Spleen (tissue), 11 donors: ENCODE results near the gene GARNL3. TPM values are rescaled to one million over a fixed set of nuclear protein-coding genes. Genes with fewer than 3 reads are reported as not detected.

ENCODE experiments used
- DNase-seq: peaks from one replicate; pipeline ENCODE4 v3.0.0-alpha.2; 2020
- H3K27ac ChIP-seq, 8 donors: fragments of 200-600 bp; sonication (generic) in 7 of 8; 1 replicate in 4 of 8; 2 replicates in 4 of 8; pipeline versions ENCODE4 v1.5.0 to v1.8.0; 2016 to 2021; ENCODE audit warnings: inconsistent platforms in 4 of 8, mild to moderate bottlenecking in 4 of 8, moderate library complexity in 1 of 8
- H3K27me3 ChIP-seq, 7 donors: fragments of 200-600 bp; sonication (generic) in 6 of 7; replicated peaks in 1 of 7; 1 replicate in 4 of 7; 2 replicates in 3 of 7; pipeline versions ENCODE4 v1.5.0 to v1.8.0; 2016 to 2021; ENCODE audit warnings: inconsistent platforms in 3 of 7, mild to moderate bottlenecking in 1 of 7
- H3K36me3 ChIP-seq, 6 donors: fragments of 200-600 bp; sonication (generic) in 5 of 6; 1 replicate in 4 of 6; 2 replicates in 2 of 6; pipeline versions ENCODE4 v1.5.0 to v1.8.0; 2016 to 2021; ENCODE audit warnings: inconsistent platforms in 2 of 6
- H3K4me1 ChIP-seq, 6 donors: fragments of 200-600 bp; sonication (generic) in 5 of 6; 1 replicate in 3 of 6; 2 replicates in 3 of 6; pipeline versions ENCODE4 v1.5.0 to v1.8.0; 2016 to 2021; ENCODE audit warnings: inconsistent platforms in 3 of 6
- H3K4me3 ChIP-seq, 8 donors: fragments of 200-600 bp; sonication (generic) in 7 of 8; 1 replicate in 4 of 8; 2 replicates in 4 of 8; pipeline versions ENCODE4 v1.5.0 to v1.8.0; 2016 to 2021; ENCODE audit warnings: inconsistent platforms in 4 of 8, mild to moderate bottlenecking in 4 of 8, moderate library complexity in 2 of 8
- H3K9me3 ChIP-seq, 8 donors: fragments of 200-600 bp; sonication (generic) in 7 of 8; 1 replicate in 4 of 8; 2 replicates in 4 of 8; pipeline versions ENCODE4 v1.5.0 to v1.8.0; 2016 to 2021; ENCODE audit warnings: inconsistent platforms in 4 of 8
- POLR2A ChIP-seq, 3 donors: fragments of 450-650 bp; IDR thresholded peaks; one replicate each; pipeline ENCODE4 v1.5.1; 2017; ENCODE audit warnings: antibody characterized with exemption in 3 of 3, mild to moderate bottlenecking in 1 of 3
- POLR2AphosphoS5 ChIP-seq, 3 donors: sonication (generic); formaldehyde crosslinking; IDR thresholded peaks; one replicate each; pipeline ENCODE4 v1.5.1; 2017; ENCODE audit warnings: antibody characterized with exemption in 3 of 3
- WGBS, 5 donors: extraction: QIAGEN DNeasy Blood & Tissue Kit in 3 of 5; methylation state at CpG; one replicate each; pipeline versions ENCODE4 v1.1.5 to v1.1.7; 2013 to 2018; 5-methylcytosine and 5-hydroxymethylcytosine counted together
- intact Hi-C: fragments of 100-400 bp; cut with DNase I; formaldehyde crosslinking; loops from one replicate; pipeline ENCODE4 v1.15.0; 2023; ENCODE audit warnings: low total_unique reads
- polyA plus RNA-seq, 3 donors: library from polyadenylated mRNA; stranded (reverse); fragments of 200-250 nt; gene quantifications; one replicate each; pipeline ENCODE4 v1.2.1, GENCODE V29; 2013
- total RNA-seq, 7 donors: library from RNA; depleted of rRNA in 3 of 7; stranded (reverse); fragments of >200 nt in 3 of 7; fragmentation: NEBNext Ultra II Directional in 4 of 7; extraction: Animal tissue kit (Norgen Biotek cat#: 25700) in 4 of 7; gene quantifications; one replicate each; pipeline versions ENCODE4 v1.1.0 to v1.2.1, GENCODE V29; 2016 to 2021
- TF ChIP-seq, protein P1 (sequence below), 11 experiments: fragments of 200-600 bp in 7 of 11; fragments of 450-650 bp in 4 of 11; sonication (generic) in 4 of 11; IDR thresholded peaks in 8 of 11; conservative IDR thresholded peaks in 3 of 11; 1 replicate in 7 of 11; 2 replicates in 4 of 11; pipeline versions ENCODE4 v1.4.0 to v1.8.0; 2016 to 2021; ENCODE audit warnings: antibody characterized with exemption in 11 of 11, inconsistent platforms in 4 of 11, mild to moderate bottlenecking in 1 of 11
- donor health status: healthy with polysubstance abuse.
- donor health status: DM: no; HTN: no; CAD: no; lungs with moderate emphysema.
- donor health status: DM: no; HTN: no; CAD: no.
- donor health status: Bipolar disorder and iron deficiency.
- donor health status: healthy.
- donor health status: DM: no; HTN: no; CAD: no.
- donor health status: DM: yes; HTN: yes; CAD: no.

The GARNL3 gene
- total and polyA plus RNA-seq, 10 donors = 2.1 to 14.7 (median 10.0) TPM

DNA sequence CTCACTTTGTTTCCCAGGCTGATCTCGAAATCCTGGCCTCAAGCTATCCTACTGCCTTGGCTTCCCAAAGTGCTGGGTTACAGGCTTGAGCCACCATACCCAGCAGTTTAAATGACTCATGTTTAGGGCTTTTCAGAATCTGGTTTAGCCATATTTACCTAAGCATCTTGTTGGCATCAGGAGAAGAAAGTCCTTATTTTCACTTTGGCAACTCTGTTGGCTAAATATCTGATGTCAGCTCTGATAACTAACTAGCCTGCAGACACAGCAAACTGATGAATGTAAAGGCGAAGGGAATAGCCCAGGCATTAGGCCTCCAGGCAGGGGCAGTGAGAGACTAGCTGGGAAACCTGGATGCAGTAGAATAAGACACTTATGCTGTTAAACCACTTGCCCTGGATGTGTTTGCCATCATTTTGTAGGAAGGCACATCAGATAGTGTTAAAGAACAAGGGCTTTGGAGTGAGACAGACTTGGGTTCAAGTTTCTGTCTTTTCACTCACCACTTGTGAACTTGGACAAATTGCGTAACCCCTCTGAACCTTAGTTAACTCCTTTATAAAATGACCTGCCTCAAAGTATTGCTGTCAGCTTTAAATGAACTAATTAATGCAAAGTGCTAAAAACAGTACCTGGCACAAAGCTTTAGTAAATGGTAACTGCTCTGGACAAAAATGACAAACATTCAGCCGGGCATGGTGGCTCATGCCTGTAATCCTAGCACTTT lies 34.7 kb upstream of the GARNL3 start:
- intact Hi-C loops = loop anchor here (10.0 kb wide), 1 partner anchor 165 kb away; the partner anchor contains the start of gene SLC2A8
- Histone ChIP-seq H3K36me3 (no peaks in the 10 kb centered on the region), H3K27me3 (peaks cover 0 to 16% (median 0%) of the 10 kb centered on the region in 7 donors), H3K27ac (no peak overlapping the region), H3K9me3 (no peaks in the 10 kb centered on the region), H3K4me1 (peaks cover 0 to 16% (median 11%) of the 10 kb centered on the region in 6 donors), H3K4me3 (no peak overlapping the region)
- DNase-seq = no peak
- WGBS, 5 donors = 87 to 98% (median 93%) methylated on average over 4 of the region's 4 CpGs
- no peak for TF ChIP-seq POLR2AphosphoS5 (IDR thresholded peaks at IDR 0.05)
- no peak for TF ChIP-seq POLR2A (IDR thresholded peaks at IDR 0.05)
- TF ChIP-seq, protein P1, sequence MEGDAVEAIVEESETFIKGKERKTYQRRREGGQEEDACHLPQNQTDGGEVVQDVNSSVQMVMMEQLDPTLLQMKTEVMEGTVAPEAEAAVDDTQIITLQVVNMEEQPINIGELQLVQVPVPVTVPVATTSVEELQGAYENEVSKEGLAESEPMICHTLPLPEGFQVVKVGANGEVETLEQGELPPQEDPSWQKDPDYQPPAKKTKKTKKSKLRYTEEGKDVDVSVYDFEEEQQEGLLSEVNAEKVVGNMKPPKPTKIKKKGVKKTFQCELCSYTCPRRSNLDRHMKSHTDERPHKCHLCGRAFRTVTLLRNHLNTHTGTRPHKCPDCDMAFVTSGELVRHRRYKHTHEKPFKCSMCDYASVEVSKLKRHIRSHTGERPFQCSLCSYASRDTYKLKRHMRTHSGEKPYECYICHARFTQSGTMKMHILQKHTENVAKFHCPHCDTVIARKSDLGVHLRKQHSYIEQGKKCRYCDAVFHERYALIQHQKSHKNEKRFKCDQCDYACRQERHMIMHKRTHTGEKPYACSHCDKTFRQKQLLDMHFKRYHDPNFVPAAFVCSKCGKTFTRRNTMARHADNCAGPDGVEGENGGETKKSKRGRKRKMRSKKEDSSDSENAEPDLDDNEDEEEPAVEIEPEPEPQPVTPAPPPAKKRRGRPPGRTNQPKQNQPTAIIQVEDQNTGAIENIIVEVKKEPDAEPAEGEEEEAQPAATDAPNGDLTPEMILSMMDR (IDR thresholded peaks at IDR 0.05 in 8 of 11, conservative IDR thresholded peaks at IDR 0.05 in 3 of 11) = no peak

DNA sequence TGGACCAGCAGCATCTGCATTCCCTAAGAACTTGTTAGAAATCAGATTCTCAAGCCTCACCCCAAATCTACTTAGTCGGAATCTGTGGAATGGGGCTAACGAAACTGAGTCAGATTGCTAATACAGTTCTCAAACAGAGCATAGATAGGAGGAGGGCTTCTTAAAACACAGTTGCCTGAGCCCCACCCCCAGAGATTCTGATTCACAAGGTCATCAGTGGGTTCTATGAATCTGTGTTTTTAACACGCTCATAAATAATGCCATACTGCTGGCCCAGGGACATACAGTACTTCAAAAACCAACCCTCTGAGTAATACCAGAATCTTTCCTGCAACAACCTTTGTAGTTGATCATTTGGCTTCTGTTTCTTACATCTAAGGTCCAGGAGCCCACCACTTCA lies 32.9 kb upstream of the GARNL3 start:
- TF ChIP-seq POLR2A (IDR thresholded peaks at IDR 0.05) (no peak), POLR2AphosphoS5 (IDR thresholded peaks at IDR 0.05) (no peak)
- TF ChIP-seq, protein P1 (IDR thresholded peaks at IDR 0.05 in 8 of 11, conservative IDR thresholded peaks at IDR 0.05 in 3 of 11) = no peak
- H3K27ac ChIP-seq = no peak overlapping the region
- intact Hi-C loops = no loop called here
- peaks cover 0 to 2% (median 0%) of the 10 kb centered on the region in 7 donors for H3K27me3 ChIP-seq
- no peaks in the 10 kb centered on the region for H3K36me3 ChIP-seq
- no peak for DNase-seq
- H3K4me3 ChIP-seq = no peak overlapping the region
- H3K4me1 ChIP-seq = peaks cover 0 to 4% (median under 1%) of the 10 kb centered on the region in 6 donors
- no peaks in the 10 kb centered on the region for H3K9me3 ChIP-seq
- WGBS, 5 donors = 85 to 97% (median 91%) methylated on average over 3 of the region's 3 CpGs

DNA sequence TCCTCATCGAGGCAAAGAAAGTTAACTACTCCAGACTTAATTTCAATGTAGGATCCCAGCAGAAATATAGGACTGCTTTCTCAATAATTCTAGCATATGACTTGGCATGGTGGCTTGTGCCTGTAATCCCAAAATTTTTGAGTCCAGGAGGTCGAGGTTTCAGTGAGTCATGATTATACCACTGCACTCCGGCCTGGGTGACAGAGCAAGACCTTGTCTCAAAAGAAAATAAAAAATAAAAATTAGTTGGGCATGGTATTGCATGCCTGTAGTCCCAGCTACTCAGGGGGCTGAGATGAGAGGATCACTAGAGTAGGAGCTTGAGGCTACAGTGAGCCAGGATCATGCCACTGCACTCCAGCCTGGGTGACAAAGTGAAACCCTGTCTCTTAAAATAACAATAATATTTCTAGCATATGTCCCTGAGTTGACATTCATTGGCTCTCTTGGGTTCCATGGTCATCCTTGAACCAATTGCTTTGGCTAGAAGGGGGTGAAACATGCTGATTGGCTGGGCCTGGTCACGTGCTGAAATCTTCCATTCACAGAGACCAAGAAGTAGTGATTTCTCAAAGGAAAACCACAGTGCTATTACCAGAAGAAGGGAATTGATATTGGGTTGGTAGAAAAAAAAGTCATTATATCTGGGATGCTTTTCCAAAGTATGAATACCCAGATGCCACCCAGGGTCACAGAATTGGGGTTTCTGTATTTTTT lies 31.6 kb upstream of the GARNL3 start:
- peaks cover 0 to 8% (median 0%) of the 10 kb centered on the region in 6 donors for H3K36me3 ChIP-seq
- intact Hi-C loops = no loop called here
- TF ChIP-seq, protein P1 (IDR thresholded peaks at IDR 0.05 in 8 of 11, conservative IDR thresholded peaks at IDR 0.05 in 3 of 11) = no peak
- no peak for TF ChIP-seq POLR2A (IDR thresholded peaks at IDR 0.05)
- no peak for TF ChIP-seq POLR2AphosphoS5 (IDR thresholded peaks at IDR 0.05)
- peak overlapping the region in 4 of 8 donors; percentile 16 to 58 (median 38) for H3K27ac ChIP-seq
- H3K4me3 ChIP-seq = no peak overlapping the region
- H3K9me3 ChIP-seq = no peaks in the 10 kb centered on the region
- H3K4me1 ChIP-seq = peaks cover 0 to 4% (median 0%) of the 10 kb centered on the region in 6 donors
- no peaks in the 10 kb centered on the region for H3K27me3 ChIP-seq
- no peak for DNase-seq
- WGBS, 5 donors = 80 to 91% (median 85%) methylated on average over 4 of the region's 4 CpGs

DNA sequence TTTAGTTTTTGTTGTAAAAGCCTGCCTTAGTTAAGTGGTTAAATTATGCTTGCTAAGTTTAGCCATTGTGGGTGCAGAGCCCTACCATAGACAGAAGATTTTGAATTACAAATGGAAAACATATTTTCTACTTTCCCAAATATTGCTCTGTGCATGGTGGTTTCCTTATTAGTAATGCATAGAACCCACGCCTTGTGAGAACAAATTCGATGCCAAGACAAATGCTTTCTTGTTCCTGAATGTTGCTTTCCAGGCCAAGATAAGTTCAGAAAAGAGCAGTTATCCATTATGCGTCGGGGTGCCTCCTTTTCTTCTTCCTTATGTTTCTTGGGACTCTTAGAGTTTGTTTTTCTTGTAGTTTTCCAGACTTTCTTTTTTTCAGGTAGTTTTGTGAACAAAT lies 31.0 kb upstream of the GARNL3 start:
- DNase-seq = no peak
- WGBS, 5 donors = 65 to 82% (median 76%) methylated on average over 4 of the region's 4 CpGs
- H3K9me3 ChIP-seq = no peaks in the 10 kb centered on the region
- intact Hi-C loops = no loop called here
- TF ChIP-seq POLR2A (IDR thresholded peaks at IDR 0.05) = no peak
- TF ChIP-seq POLR2AphosphoS5 (IDR thresholded peaks at IDR 0.05) = no peak
- TF ChIP-seq, protein P1 (IDR thresholded peaks at IDR 0.05 in 8 of 11, conservative IDR thresholded peaks at IDR 0.05 in 3 of 11) = no peak
- H3K4me1 ChIP-seq = peaks cover 0 to 4% (median 0%) of the 10 kb centered on the region in 6 donors
- no peak overlapping the region for H3K4me3 ChIP-seq
- H3K27ac ChIP-seq = peak overlapping the region in 5 of 8 donors; percentile 13 to 58 (median 35)
- peaks cover 0 to 8% (median 0%) of the 10 kb centered on the region in 6 donors for H3K36me3 ChIP-seq
- H3K27me3 ChIP-seq = no peaks in the 10 kb centered on the region
